Panc1 (cell line): ENCODE results near the gene ABHD17A. TPM values are rescaled to one million over a fixed set of nuclear protein-coding genes. Genes with fewer than 3 reads are reported as not detected.

Experiments used
- ATAC-seq: fragments of 200-7000 bp; cut with Tn5 transposase; 2 replicates; pipeline ENCODE4 v1.9.1; 2020; ENCODE audit warnings: mild to moderate bottlenecking, moderate library complexity
- BruUV-seq: library from RNA; stranded (reverse); fragments of 400-500 nt; replicated peaks from 2 replicates; lab custom pipeline; 2021; lab: Mats Ljungman, UMichigan
- CTCF ChIA-PET: fragments of 300-600 bp; sonication (Branson Sonifier 250); formaldehyde crosslinking; loops from one replicate; lab custom pipeline; 2022; ENCODE audit warnings: antibody characterized with exemption; lab: Charles Lee
- POLR2A ChIA-PET: fragments of 300-600 bp; sonication (Branson Sonifier 250); formaldehyde crosslinking; loops from one replicate; lab custom pipeline; 2022; ENCODE audit warnings: antibody characterized with exemption; lab: Charles Lee
- DNase-seq: peaks from one replicate; pipeline ENCODE4 v3.0.0-alpha.2; 2010; ENCODE audit warnings: low read depth, low spot score
- H3K27ac ChIP-seq: 2 replicates; pipeline ENCODE4 v1.5.1; 2011; ENCODE audit warnings: mild to moderate bottlenecking, low read length, inconsistent platforms
- H3K27me3 ChIP-seq: fragments of 200-500 bp; sonication (Bioruptor generic); 2 replicates; pipeline ENCODE4 v1.6.0; 2014; ENCODE audit warnings: low read length, inconsistent platforms; ENCODE audit not compliant: control insufficient read depth, insufficient read depth
- H3K36me3 ChIP-seq: fragments of 200-500 bp; sonication (Bioruptor generic); 2 replicates; pipeline ENCODE4 v1.5.1; 2014; ENCODE audit warnings: inconsistent platforms, mild to moderate bottlenecking, low read length, moderate library complexity; ENCODE audit not compliant: control insufficient read depth, insufficient read depth
- H3K4me1 ChIP-seq: 2 replicates; pipeline ENCODE4 v1.5.1; 2011; ENCODE audit warnings: inconsistent platforms, mild to moderate bottlenecking, low read length, moderate library complexity; ENCODE audit not compliant: control insufficient read depth, insufficient read depth
- H3K4me3 ChIP-seq, 2 experiments: 2 replicates each; pipeline ENCODE4 v1.5.1; 2011 to 2012; ENCODE audit warnings: low read depth in 2 of 2, low read length in 2 of 2, mild to moderate bottlenecking in 2 of 2, inconsistent platforms in 1 of 2, moderate library complexity in 1 of 2
- H3K9me3 ChIP-seq: fragments of 200-500 bp; sonication (Bioruptor generic); 2 replicates; pipeline ENCODE4 v1.5.1; 2014; ENCODE audit warnings: low read depth, mild to moderate bottlenecking, inconsistent platforms, low read length, moderate library complexity; ENCODE audit not compliant: control insufficient read depth, insufficient read depth
- POLR2AphosphoS5 ChIP-seq: IDR thresholded peaks from 2 replicates; pipeline ENCODE4 v1.6.1; 2012; ENCODE audit warnings: mild to moderate bottlenecking, low read depth, low read length, moderate library complexity
- SIN3A ChIP-seq: IDR thresholded peaks from 2 replicates; pipeline ENCODE4 v1.6.1; 2012; ENCODE audit warnings: low read depth, mild to moderate bottlenecking, low read length, moderate library complexity, borderline replicate concordance; ENCODE audit not compliant: insufficient read depth
- TCF7L2 ChIP-seq: IDR thresholded peaks from 2 replicates; pipeline ENCODE4 v1.6.1; 2011; ENCODE audit warnings: mild to moderate bottlenecking, low read depth, low read length, inconsistent platforms
- in situ Hi-C: cut with HindIII; loops from 2 replicates; pipeline ENCODE4 v1.10.0; 2016; ENCODE audit warnings: low sequenced_read_pairs, low pct_unique_long_range_greater_than_20kb
- intact Hi-C: fragments of 100-400 bp; cut with micrococcal nuclease; formaldehyde crosslinking; loops from one replicate; pipeline ENCODE4 v1.10.0; 2022; ENCODE audit not compliant: unreplicated experiment
- total RNA-seq: library from RNA; stranded (reverse); gene quantifications from one replicate; pipeline ENCODE4 v1.2.1, GENCODE V29; 2021; ENCODE audit not compliant: unreplicated experiment
- TF ChIP-seq, protein P1 (sequence below), 2 experiments: IDR thresholded peaks; 2 replicates each; pipeline ENCODE4 v1.6.1; 2011 to 2012; ENCODE audit warnings: low read depth in 2 of 2, control low read depth in 1 of 2, low read length in 1 of 2, mild to moderate bottlenecking in 1 of 2, moderate library complexity in 1 of 2; ENCODE audit not compliant: insufficient read depth in 1 of 2
- TF ChIP-seq, protein P2 (sequence below): fragments of 450-650 bp; IDR thresholded peaks from 2 replicates; pipeline ENCODE4 v1.5.1; 2017; ENCODE audit warnings: mild to moderate bottlenecking

ABHD17A gene
- total RNA-seq, 1 experiment from 2014 or later: 57.1 TPM

GRCh38 chr19:1830568-1830967, 54.7 kb downstream of the ABHD17A start:
- H3K27me3 ChIP-seq: no peaks in the 10 kb centered on the region
- ATAC-seq (no peak), DNase-seq (no peak)
- H3K4me3 ChIP-seq: no peak overlapping the region
- intact Hi-C loops (no loop called here), in situ Hi-C loops (no loop called here)
- peaks cover 26% of the 10 kb centered on the region for H3K4me1 ChIP-seq
- TF ChIP-seq SIN3A (no peak), POLR2AphosphoS5 (no peak), TCF7L2 (no peak)
- TF ChIP-seq, protein P1, sequence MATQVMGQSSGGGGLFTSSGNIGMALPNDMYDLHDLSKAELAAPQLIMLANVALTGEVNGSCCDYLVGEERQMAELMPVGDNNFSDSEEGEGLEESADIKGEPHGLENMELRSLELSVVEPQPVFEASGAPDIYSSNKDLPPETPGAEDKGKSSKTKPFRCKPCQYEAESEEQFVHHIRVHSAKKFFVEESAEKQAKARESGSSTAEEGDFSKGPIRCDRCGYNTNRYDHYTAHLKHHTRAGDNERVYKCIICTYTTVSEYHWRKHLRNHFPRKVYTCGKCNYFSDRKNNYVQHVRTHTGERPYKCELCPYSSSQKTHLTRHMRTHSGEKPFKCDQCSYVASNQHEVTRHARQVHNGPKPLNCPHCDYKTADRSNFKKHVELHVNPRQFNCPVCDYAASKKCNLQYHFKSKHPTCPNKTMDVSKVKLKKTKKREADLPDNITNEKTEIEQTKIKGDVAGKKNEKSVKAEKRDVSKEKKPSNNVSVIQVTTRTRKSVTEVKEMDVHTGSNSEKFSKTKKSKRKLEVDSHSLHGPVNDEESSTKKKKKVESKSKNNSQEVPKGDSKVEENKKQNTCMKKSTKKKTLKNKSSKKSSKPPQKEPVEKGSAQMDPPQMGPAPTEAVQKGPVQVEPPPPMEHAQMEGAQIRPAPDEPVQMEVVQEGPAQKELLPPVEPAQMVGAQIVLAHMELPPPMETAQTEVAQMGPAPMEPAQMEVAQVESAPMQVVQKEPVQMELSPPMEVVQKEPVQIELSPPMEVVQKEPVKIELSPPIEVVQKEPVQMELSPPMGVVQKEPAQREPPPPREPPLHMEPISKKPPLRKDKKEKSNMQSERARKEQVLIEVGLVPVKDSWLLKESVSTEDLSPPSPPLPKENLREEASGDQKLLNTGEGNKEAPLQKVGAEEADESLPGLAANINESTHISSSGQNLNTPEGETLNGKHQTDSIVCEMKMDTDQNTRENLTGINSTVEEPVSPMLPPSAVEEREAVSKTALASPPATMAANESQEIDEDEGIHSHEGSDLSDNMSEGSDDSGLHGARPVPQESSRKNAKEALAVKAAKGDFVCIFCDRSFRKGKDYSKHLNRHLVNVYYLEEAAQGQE (IDR thresholded peaks at IDR 0.05; ENCODE audit: insufficient read depth in 1 of 2, low read depth in 2 of 2, low read length in 1 of 2): no peak
- TF ChIP-seq, protein P2, sequence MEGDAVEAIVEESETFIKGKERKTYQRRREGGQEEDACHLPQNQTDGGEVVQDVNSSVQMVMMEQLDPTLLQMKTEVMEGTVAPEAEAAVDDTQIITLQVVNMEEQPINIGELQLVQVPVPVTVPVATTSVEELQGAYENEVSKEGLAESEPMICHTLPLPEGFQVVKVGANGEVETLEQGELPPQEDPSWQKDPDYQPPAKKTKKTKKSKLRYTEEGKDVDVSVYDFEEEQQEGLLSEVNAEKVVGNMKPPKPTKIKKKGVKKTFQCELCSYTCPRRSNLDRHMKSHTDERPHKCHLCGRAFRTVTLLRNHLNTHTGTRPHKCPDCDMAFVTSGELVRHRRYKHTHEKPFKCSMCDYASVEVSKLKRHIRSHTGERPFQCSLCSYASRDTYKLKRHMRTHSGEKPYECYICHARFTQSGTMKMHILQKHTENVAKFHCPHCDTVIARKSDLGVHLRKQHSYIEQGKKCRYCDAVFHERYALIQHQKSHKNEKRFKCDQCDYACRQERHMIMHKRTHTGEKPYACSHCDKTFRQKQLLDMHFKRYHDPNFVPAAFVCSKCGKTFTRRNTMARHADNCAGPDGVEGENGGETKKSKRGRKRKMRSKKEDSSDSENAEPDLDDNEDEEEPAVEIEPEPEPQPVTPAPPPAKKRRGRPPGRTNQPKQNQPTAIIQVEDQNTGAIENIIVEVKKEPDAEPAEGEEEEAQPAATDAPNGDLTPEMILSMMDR: no peak
- BruUV-seq: no TSS peak
- no peaks in the 10 kb centered on the region for H3K36me3 ChIP-seq
- no peaks in the 10 kb centered on the region for H3K9me3 ChIP-seq
- no peak overlapping the region for H3K27ac ChIP-seq
- ChIA-PET POLR2A (no interaction called here), CTCF (interaction anchor here (0.6 kb wide), 1 partner anchor 264 kb away, joined by 3 read pairs; no protein-coding TSS in a partner anchor)

- in situ Hi-C loops: no loop called here
- Histone ChIP-seq H3K36me3 (no peaks in the 10 kb centered on the region), H3K27ac (no peak overlapping the region), H3K4me1 (peaks cover 26% of the 10 kb centered on the region), H3K27me3 (no peaks in the 10 kb centered on the region), H3K4me3 (no peak overlapping the region), H3K9me3 (no peaks in the 10 kb centered on the region)
- CTCF ChIA-PET: interaction anchor here (0.6 kb wide), 1 partner anchor 263 kb away, joined by 3 read pairs; no protein-coding TSS in a partner anchor
- DNase-seq: no peak
- intact Hi-C loops: no loop called here
- POLR2A ChIA-PET: no interaction called here
- no peak for ATAC-seq
- no TSS peak for BruUV-seq
- TF ChIP-seq, protein P1 (IDR thresholded peaks at IDR 0.05; ENCODE audit: insufficient read depth in 1 of 2, low read depth in 2 of 2, low read length in 1 of 2): no peak
- no peak for TF ChIP-seq TCF7L2
- TF ChIP-seq, protein P2: no peak
Observed at GRCh38 chr19:1829958-1830357, 55.3 kb downstream of the ABHD17A start.
